Inflammatory macrophage treated with lipopolysaccharide for 4 hours (primary cell): ENCODE measurements around the gene ORC2.
"Not testable (repeated sequence)": the region's sequence is repeated elsewhere in the genome, so short reads cannot be mapped to it uniquely, and the experiment has no call there.

Source experiments
- DNase-seq: peaks from one replicate; pipeline ENCODE4 v3.0.0-alpha.2; 2020

Gene ORC2

DNA sequence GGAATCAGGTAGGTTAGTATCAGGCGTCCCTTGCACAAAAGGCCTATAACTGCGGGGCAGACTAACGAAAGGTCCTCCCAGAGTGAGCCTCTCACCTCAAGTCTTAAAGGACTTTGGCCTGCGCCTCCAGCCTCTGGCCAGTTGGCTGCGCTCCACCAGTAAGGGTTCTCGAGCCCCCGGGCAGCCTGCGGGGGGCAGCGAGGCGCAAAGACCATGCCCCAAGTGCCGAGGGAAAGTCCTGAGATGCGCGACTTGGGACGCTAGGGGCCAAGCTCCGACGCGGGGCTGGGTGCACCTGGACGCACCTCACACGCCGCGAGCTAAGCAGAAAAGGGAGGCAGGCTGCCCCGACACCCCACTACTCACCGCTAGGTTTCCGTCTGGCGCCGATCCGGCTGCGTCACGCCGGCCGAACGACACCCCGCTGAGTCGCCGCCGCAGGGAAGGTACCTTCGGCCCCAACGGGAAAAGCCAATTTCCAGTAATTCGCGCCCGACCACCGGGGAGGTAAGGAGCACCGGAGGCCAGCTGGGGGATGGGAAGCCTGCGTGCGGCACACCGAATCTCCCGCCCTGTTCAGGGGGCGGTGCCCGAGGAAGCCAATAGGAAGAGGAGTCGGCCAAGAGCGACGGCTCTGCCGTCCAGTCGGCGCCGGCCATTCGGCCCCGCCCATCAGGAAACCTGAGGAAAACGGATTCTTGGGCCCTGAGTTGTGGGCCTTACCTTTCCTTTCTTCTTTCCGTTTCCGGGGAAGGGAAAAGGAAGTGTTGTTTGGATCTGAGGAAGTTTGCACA is at the start of gene ORC2:
Gene ORC2 (minus strand): TSS at position 537 of the 794 bp plus-strand sequence. CDS start 5,537 bp downstream, outside the sequence.
- DNase-seq, result peak; percentile 93

- no peak for DNase-seq
Observed at GRCh38 chr2:201008296-201008829, 44.9 kb upstream of the ORC2 start.

DNA sequence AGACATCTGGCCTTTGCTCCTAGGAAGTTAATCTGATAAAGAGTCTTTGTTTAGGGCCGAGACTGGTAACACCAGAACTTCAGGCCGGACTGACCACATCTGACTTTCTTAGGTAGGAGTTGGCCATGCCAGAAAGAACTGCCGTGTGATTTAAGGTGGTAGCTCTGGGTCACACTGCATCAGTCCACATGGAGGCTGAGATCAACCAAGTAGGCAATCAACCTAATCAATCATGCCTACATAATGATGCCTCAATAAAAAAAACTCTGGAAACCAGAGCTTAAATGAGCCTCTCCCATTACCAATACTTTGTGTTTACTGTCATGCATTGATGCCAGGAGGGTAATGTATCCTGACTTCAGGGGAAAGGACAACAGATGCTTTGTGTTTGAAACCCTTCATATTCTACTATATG is 44.1 kb upstream of the ORC2 start:
- DNase-seq, result no peak

DNA sequence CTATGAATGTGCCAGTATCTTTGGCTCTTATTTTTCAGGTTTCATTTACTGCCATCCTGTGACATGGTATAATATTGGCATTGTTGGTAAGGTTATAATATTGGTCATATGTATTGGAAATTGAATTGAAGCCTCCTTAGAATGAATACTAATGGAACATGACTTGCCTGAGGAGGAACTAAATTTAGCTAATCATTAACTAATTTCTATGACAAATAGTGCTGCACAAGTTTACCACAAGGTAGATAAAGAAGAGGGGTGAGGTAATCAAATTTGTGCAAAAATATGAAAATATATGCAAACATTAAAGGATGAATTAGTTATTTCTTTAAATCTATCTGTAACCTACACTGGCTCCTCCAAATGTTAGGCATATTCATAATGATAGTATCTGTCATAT is 43.2 kb upstream of the ORC2 start:
- no peak for DNase-seq

DNA sequence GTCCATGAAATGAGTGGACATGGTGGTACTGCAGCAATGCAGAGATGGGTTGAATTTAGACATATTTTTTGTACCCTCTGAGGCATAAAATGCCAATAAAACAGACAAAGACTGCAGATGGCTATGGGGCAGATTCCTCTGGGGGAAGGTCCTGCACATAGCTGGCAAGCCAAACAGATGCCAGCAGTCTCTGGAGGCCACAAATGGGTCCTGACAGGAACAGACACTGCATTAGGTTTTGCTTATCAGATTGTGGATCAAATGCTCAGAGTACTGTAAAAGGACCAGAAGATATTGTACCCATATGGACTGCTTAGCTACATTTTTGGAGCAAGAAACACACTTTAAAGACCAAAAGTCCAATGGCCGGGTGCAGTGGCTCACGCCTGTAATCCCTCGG is 40.9 kb upstream of the ORC2 start:
- no peak for DNase-seq

DNA sequence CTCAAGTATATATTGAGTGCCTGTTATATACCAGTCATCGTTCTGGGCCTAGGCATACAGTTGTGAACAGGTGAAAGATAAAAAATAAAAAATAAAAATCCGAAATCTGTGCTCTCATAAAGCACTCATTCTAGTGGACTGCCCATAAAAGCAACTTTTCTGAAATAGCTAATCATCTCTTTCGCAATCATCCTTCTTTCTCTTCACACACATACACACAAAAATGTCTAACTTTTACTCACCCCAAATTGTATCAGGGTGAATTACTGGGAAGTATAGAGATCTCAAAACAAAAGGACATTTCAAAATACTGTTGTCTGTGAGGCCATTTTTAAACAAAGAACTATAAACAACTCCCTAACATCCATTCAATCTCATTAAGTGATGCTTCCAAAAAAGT is 29.6 kb upstream of the ORC2 start:
- no peak for DNase-seq

- DNase-seq, result no peak
Observed at GRCh38 chr2:200987137-200987536, 23.7 kb upstream of the ORC2 start.

DNA sequence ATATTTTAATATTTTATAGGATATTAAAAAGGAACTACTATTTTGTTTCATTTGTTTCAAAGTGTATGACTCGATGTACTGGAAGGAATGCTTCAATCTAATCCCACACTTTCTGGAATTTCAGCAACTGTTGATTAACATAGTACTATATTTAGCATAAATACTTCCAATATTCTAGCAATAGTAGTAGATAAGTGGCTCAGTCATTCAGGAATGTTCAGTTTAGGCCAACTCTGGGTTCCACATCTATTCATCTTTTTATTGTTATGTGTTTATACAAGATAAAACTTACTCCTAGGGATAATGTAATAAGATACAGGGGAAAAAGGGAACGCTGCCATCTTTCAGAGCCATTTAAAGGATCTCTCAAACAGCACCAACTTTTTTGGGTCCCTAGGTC is 22.3 kb upstream of the ORC2 start:
- DNase-seq, result no peak

DNA sequence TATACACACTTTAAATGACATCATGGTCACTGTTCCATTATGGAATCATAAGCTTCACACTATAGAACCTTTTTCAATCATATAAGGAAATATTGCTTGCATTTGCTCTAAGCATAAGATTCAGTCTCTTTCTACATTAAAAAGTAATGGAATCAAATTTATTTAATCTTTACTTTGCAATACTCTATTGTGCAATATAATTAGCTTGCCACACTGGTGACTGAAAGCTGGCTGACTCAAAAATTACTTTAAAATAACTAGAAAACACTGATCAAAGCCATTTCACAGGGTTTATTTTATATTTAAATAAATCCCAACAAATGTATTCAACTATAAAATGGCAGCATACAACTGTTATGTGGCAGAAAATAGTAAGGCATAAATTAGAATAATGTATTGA is 13.2 kb upstream of the ORC2 start:
- no peak for DNase-seq

- no peak for DNase-seq
Observed at GRCh38 chr2:200975672-200976071, 12.2 kb upstream of the ORC2 start.

DNA sequence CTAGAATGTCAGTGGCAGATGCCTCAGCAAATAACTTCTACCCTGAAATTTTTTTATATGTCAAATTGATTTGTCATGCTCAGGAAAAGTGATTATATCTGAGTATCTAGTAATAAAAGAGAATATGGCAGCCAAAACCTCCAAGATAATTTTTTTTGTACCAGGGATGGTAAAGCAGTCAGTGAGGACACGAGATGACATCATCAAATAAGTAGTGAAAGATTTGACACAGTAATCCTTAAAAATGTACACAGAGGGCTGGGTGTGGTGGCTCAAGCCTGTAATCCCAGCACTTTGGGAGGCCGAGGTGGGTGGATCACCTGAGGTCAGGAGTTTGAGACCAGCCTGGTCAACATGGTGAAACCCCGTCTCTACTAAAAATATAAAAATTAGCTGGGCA is 6.6 kb upstream of the ORC2 start:
- DNase-seq, result not testable (repeated sequence)

DNA sequence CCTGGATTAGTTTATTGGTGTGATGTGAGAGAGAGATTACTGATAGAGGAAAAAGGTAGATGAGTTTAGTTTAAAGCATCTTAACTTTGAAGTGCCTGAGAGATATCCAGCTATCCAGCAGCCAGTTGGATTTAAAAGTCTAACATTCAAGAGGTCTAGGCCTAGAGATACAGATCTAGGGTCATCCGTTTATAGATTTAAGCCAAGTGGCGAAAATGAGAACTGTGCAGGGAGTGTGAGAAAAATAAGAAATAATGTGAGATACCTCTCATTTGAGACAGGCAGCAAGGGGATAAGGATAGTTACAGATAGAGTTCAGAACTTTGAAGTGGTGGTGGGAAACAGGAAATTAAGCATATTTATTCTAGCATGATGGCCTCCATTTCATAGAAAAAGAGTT is 5.3 kb upstream of the ORC2 start:
- DNase-seq, result no peak

DNA sequence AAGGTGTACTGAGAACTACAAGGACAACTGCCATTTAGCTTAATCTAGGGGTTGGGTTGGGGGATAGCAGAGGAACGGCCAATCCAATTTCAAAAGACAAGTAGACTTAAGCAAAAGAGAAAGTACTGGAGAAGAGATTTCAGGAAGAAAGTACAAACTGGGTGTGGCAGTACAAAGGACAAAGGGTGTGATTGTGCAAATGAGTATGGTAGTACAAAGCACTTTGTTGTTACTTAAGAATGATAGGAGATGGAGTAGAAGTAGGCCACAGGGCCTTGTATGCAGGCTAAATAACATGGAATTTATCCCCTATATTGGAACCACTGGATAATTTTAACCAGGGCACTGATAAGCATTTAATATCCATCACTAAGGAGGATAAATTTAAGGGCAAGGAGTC is 4.7 kb upstream of the ORC2 start:
- peak; percentile 64 for DNase-seq

DNA sequence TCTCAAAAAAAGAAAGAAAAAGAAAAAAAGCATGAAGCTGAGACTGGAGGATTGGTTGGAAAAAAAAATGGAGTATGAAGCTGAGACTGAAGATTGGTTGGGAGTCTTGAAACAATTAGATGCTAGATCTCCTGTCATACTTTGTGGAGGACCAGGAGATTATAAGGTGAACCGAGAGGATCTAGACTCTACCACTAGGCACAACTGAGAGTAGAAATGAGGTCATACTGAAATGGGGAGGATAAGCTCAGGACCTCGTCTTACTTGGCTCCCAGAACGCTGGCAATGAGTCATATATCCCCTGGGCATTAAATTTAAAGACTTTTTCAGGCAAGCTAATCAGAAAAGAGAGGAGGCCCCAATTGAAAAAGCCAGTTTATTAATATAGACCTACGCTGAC is 3.3 kb upstream of the ORC2 start:
- no peak for DNase-seq

GRCh38 chr2:200964498-200964897 is 1.0 kb upstream of the ORC2 start:
- no peak for DNase-seq

DNA sequence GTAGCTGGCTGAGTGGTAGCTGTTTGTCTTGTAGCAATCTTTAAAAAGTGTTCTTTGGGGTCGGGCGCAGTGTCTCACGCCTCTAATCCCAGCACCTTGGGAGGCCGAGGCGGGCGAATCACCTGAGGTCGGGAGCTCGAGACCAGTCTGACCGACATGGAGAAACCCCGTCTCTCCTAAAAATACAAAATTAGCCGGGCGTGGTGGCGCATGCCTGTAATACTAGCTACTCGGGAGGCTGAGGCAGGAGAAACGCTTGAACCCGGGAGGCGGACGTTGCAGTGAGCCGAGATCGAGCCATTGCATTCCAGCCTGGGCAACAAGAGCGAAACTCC is 425 bp upstream of the ORC2 start:
- DNase-seq, result not testable (repeated sequence)

DNA sequence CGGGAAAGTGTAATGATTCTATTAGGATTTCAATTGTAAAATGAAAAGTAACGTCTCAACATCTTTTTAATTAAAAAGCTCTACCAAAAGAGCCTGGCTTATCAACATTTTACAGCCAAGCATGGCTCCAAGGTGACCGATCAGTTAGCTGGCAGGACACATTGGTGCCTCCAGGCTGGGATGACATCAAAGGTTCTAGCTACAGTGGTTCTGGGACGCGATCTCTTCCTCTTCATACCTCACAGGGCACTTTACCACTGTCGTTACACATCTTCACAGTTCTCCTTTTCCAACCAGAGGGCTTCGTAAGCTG is 693 bp downstream of the ORC2 start:
- no peak for DNase-seq

- no peak for DNase-seq
Observed at GRCh38 chr2:200961674-200962073, 1.8 kb downstream of the ORC2 start.

DNA sequence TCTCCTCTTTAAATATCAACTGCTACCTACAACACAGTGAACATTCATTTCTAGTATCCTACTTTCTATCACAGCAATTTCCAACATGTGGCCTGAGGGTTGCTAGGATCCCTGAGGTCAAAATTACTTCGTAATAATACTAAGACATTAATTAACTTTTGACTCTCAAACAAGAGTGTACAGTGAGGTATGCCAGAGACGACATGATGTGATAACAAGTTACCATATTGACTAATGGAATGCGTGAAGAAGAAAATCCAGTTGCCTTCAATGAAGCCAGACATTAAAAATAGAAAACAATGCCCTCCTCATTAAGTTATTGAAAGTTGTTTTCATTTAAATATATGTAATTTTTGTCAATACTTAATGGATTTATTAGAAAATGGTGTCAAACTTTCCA is 13.1 kb downstream of the ORC2 start:
- DNase-seq, result no peak

DNA sequence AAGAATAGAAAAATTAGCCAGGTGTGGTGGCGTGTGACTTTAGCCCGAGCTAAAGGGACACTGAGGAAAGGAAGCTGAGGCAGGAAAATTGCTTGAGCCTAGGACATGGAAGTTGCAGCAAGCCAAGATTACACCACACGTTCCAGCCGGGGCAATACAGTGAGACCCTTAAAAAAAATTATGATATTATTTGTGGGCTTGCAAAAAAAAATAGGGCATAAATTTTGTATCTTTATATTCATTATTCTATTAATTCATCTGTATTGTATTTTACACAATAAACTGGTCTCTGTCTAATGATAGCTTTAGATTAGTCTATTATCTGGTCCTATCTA is 18.1 kb downstream of the ORC2 start:
- no peak for DNase-seq

- DNase-seq, result peak; percentile 47
Observed at GRCh38 chr2:200944467-200945394, 18.7 kb downstream of the ORC2 start.

DNA sequence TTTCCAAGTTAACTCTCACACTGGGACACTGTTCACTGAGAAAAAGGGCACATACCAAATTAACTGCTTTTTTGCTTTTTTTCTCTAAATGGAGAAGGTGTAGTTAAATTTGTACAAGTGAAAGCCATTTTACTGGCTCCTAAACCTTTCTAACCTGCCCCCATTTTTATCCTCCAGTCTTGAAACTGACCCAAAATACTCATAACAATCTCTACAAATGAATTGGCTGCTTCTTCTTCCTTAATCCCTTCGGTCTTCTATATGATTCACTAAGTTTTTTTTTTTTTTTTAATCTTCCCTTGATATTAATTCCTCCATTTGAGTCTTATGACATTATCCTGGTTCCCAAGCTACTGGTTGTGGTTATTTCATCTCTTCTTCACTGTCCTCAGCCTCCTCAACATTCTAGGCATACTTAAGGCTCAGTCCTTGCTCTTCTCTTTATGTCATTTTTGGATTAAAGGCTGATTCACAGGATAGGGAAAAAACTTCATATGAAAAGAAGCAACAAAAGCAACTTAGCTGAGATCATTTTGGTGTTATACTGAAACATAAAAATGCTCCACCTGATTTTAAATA is 19.8 kb downstream of the ORC2 start:
- DNase-seq, result no peak

DNA sequence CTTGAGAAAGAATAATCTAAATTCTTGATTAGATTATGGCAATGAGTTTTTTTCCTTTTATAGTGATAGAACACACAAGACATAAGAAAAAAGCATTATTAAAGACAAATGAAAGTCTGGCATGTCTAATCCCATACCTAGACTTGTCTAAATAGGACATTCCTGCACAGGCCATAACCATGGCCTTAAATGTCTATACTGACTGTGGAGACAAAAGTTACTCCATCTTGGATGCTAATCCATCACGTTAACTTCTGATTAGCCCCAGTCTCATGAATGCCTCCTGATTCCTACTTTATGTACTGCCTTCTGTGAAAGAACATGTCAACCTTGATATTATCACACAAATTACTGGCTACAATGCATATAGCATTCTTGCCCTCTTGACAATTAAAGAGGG is 23.6 kb downstream of the ORC2 start:
- DNase-seq, result no peak
